BLaER1 treated with 17β-estradiol and CSF1 and Interleukin-3, amounts not matched to agents 10 nM and 100 nM (cell line): ENCODE data around the gene PRKCB.
"Not testable (repeated sequence)": the region's sequence is repeated elsewhere in the genome, so short reads cannot be mapped to it uniquely, and the experiment has no call there.

ENCODE experiments used
- H3K27ac ChIP-seq, 11 experiments: shearing (Covaris generic); formaldehyde crosslinking; 2 replicates each; pipeline ENCODE4 v1.8.1; 2022
- H3K27me3 ChIP-seq, 11 experiments: shearing (Covaris generic); formaldehyde crosslinking; 2 replicates each; pipeline ENCODE4 v1.8.1; 2022
- H3K36me3 ChIP-seq, 11 experiments: shearing (Covaris generic); formaldehyde crosslinking; 2 replicates each; pipeline ENCODE4 v1.8.1; 2022
- H3K4me1 ChIP-seq, 10 experiments: shearing (Covaris generic); formaldehyde crosslinking; 2 replicates each; pipeline ENCODE4 v1.8.1; 2022
- H3K4me2 ChIP-seq, 11 experiments: shearing (Covaris generic); formaldehyde crosslinking; 2 replicates each; pipeline ENCODE4 v1.8.1; 2022
- H3K4me3 ChIP-seq, 10 experiments: shearing (Covaris generic); formaldehyde crosslinking; 2 replicates each; pipeline ENCODE4 v1.8.1; 2022
- H3K9ac ChIP-seq, 11 experiments: shearing (Covaris generic); formaldehyde crosslinking; 2 replicates each; pipeline ENCODE4 v1.8.1; 2022
- H3K9me3 ChIP-seq, 11 experiments: shearing (Covaris generic); formaldehyde crosslinking; replicated peaks in 1 of 11; 2 replicates each; pipeline ENCODE4 v1.8.1; 2022
- H4K20me1 ChIP-seq, 11 experiments: shearing (Covaris generic); formaldehyde crosslinking; 2 replicates each; pipeline ENCODE4 v1.8.1; 2022
- Cebpa-rat ChIP-seq, 11 experiments: shearing (Covaris generic); IDR thresholded peaks; 2 replicates each; pipeline ENCODE4 v1.8.1; 2022

Gene PRKCB

GRCh38 chr16:23920899-23921298 is 85.1 kb downstream of the PRKCB start:
- no peak overlapping the region for H3K9ac ChIP-seq
- peaks cover 0 to 74% (median 0%) of the 10 kb centered on the region in 11 experiments; a peak in 5 of 22 replicates for H4K20me1 ChIP-seq
- no peak overlapping the region for H3K4me3 ChIP-seq
- H3K4me2 ChIP-seq, result peak overlapping the region in 2 of 11 experiments; percentile 14 to 19; a peak in 2 of 22 replicates
- peaks cover 18 to 43% (median 24%) of the 10 kb centered on the region in 10 experiments; a peak in 19 of 20 replicates for H3K4me1 ChIP-seq
- peaks cover 0 to 41% (median 9%) of the 10 kb centered on the region in 11 experiments; a peak in 11 of 22 replicates for H3K9me3 ChIP-seq
- no peak overlapping the region for H3K27ac ChIP-seq
- peaks cover 0 to 47% (median 0%) of the 10 kb centered on the region in 11 experiments; a peak in 9 of 22 replicates for H3K36me3 ChIP-seq
- TF ChIP-seq Cebpa-rat (IDR thresholded peaks at IDR 0.05), result no peak
- H3K27me3 ChIP-seq, result no peaks in the 10 kb centered on the region

GRCh38 chr16:23922406-23922805 is 86.6 kb downstream of the PRKCB start:
- H3K9me3 ChIP-seq, result peaks cover 0 to 42% (median 9%) of the 10 kb centered on the region in 11 experiments; a peak in 11 of 22 replicates

DNA sequence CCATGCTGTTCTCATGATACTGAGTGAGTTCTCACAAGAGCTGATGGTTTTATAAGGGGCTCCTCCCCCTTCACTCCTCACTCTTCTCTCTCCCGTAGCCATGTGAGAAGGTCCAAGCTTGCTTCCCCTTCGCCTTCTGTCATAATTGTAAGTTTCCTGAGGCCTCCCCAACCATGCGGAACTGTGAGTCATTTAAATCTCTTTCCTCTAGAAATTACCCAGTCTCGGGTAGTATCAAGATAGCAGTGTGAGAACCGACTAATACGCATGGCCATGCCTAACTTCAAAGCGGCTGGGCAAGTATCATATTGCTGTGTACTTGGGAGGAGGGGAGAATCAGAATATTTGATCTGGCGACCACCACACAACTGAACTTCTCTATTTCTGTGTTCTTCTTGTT is 88.3 kb downstream of the PRKCB start:
- Histone ChIP-seq H3K27ac (peak overlapping the region in 4 of 11 experiments; percentile 35 to 46 (median 40); a peak in 6 of 22 replicates), H3K4me2 (peak overlapping the region; percentile 12 to 73 (median 51); a peak in 20 of 22 replicates)

More at GRCh38 chr16:23922406-23922805, 86.6 kb downstream of the PRKCB start:
- Histone ChIP-seq H3K4me1 (peaks cover 7 to 49% (median 14%) of the 10 kb centered on the region in 10 experiments; a peak in 19 of 20 replicates), H3K9ac (no peak overlapping the region), H3K27ac (no peak overlapping the region), H3K36me3 (peaks cover 0 to 36% (median 0%) of the 10 kb centered on the region in 11 experiments; a peak in 9 of 22 replicates), H4K20me1 (peaks cover 0 to 71% (median 0%) of the 10 kb centered on the region in 11 experiments; a peak in 8 of 22 replicates), H3K4me2 (no peak overlapping the region), H3K4me3 (no peak overlapping the region), H3K27me3 (no peaks in the 10 kb centered on the region)
- no peak for TF ChIP-seq Cebpa-rat (IDR thresholded peaks at IDR 0.05)

DNA sequence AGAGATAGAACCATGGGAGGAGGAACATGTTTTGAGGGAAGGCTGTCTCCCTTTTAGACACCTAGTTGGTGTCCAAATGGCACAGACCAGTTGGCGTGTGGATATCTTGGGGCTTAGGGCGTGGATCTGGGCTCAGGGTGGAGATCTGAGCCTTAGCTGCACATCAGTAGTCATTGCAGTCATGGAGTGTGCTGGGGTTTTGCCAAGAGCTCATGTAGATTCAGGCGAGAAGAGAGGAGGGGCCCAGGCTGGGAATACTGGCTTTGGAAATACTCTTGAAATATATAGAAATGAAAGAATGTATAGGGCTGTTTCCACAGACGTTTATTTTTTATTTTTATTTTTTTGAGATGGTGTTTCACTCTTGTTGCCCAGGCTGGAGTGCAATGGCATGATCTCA is 92.0 kb downstream of the PRKCB start:
- Histone ChIP-seq H3K27me3 (no peaks in the 10 kb centered on the region), H4K20me1 (peaks cover 0 to 79% (median 16%) of the 10 kb centered on the region in 11 experiments; a peak in 13 of 22 replicates), H3K4me2 (peak overlapping the region in 1 of 11 experiments; percentile 20; a peak in 1 of 22 replicates), H3K4me1 (peaks cover 6 to 34% (median 15%) of the 10 kb centered on the region in 10 experiments; a peak in 19 of 20 replicates), H3K9ac (no peak overlapping the region), H3K36me3 (peaks cover 0 to 57% (median 0%) of the 10 kb centered on the region in 11 experiments; a peak in 9 of 22 replicates), H3K9me3 (peaks cover 0 to 26% (median 9%) of the 10 kb centered on the region in 11 experiments; a peak in 9 of 22 replicates), H3K27ac (no peak overlapping the region), H3K4me3 (no peak overlapping the region)
- no peak for TF ChIP-seq Cebpa-rat (IDR thresholded peaks at IDR 0.05)

More for the DNA sequence above, 88.3 kb downstream of the PRKCB start:
- Histone ChIP-seq H4K20me1 (peaks cover 0 to 79% (median 5%) of the 10 kb centered on the region in 11 experiments; a peak in 8 of 22 replicates), H3K9me3 (peaks cover 0 to 29% (median 9%) of the 10 kb centered on the region in 11 experiments; a peak in 9 of 22 replicates), H3K4me1 (peaks cover 6 to 50% (median 14%) of the 10 kb centered on the region in 10 experiments; a peak in 19 of 20 replicates), H3K9ac (no peak overlapping the region), H3K27me3 (no peaks in the 10 kb centered on the region), H3K36me3 (peaks cover 0 to 28% (median 0%) of the 10 kb centered on the region in 11 experiments; a peak in 9 of 22 replicates), H3K4me3 (no peak overlapping the region; a peak in 1 of 20 replicates)
- TF ChIP-seq Cebpa-rat (IDR thresholded peaks at IDR 0.05), result no peak

GRCh38 chr16:23929237-23929636 is 93.5 kb downstream of the PRKCB start:
- Histone ChIP-seq H3K9me3 (peaks cover 0 to 23% (median 6%) of the 10 kb centered on the region in 11 experiments; a peak in 4 of 22 replicates), H3K27ac (no peak overlapping the region), H4K20me1 (peaks cover 0 to 93% (median 16%) of the 10 kb centered on the region in 11 experiments; a peak in 13 of 22 replicates), H3K9ac (no peak overlapping the region), H3K4me2 (no peak overlapping the region), H3K4me3 (no peak overlapping the region), H3K36me3 (peaks cover 0 to 60% (median 0%) of the 10 kb centered on the region in 11 experiments; a peak in 9 of 22 replicates), H3K4me1 (peaks cover under 1 to 21% (median 5%) of the 10 kb centered on the region in 10 experiments; a peak in 18 of 20 replicates), H3K27me3 (no peaks in the 10 kb centered on the region)
- TF ChIP-seq Cebpa-rat (IDR thresholded peaks at IDR 0.05), result no peak

- H3K4me1 ChIP-seq, result peaks cover 0 to 20% (median under 1%) of the 10 kb centered on the region in 10 experiments; a peak in 8 of 20 replicates
- TF ChIP-seq Cebpa-rat (IDR thresholded peaks at IDR 0.05), result no peak
- peaks cover 0 to 59% (median 0%) of the 10 kb centered on the region in 11 experiments; a peak in 9 of 22 replicates for H3K36me3 ChIP-seq
- peaks cover 0 to 96% (median 16%) of the 10 kb centered on the region in 11 experiments; a peak in 13 of 22 replicates for H4K20me1 ChIP-seq
- no peak overlapping the region for H3K4me3 ChIP-seq
- H3K27me3 ChIP-seq, result no peaks in the 10 kb centered on the region
- H3K9me3 ChIP-seq, result peaks cover 0 to 22% (median 5%) of the 10 kb centered on the region in 11 experiments; a peak in 4 of 22 replicates
- no peak overlapping the region for H3K9ac ChIP-seq
- H3K4me2 ChIP-seq, result no peak overlapping the region
- no peak overlapping the region for H3K27ac ChIP-seq
Measured at GRCh38 chr16:23929856-23930255, 94.1 kb downstream of the PRKCB start.

GRCh38 chr16:23930791-23931190 is 95.0 kb downstream of the PRKCB start:
- Histone ChIP-seq H3K9ac (no peak overlapping the region), H3K27me3 (no peaks in the 10 kb centered on the region), H3K4me2 (no peak overlapping the region), H3K9me3 (0 out of 22 replicates have a peak, but pooled peaks cover 0 to 12% (median 0%) of the 10 kb centered on the region in 11 experiments), H3K36me3 (peaks cover 0 to 59% (median 0%) of the 10 kb centered on the region in 11 experiments; a peak in 6 of 22 replicates), H3K4me1 (peaks cover 0 to 24% (median 0%) of the 10 kb centered on the region in 10 experiments; a peak in 6 of 20 replicates), H3K4me3 (no peak overlapping the region), H4K20me1 (peaks cover 0 to 96% (median 18%) of the 10 kb centered on the region in 11 experiments; a peak in 13 of 22 replicates), H3K27ac (no peak overlapping the region)
- no peak for TF ChIP-seq Cebpa-rat (IDR thresholded peaks at IDR 0.05)

GRCh38 chr16:23931199-23931598 is 95.4 kb downstream of the PRKCB start:
- no peak overlapping the region for H3K9ac ChIP-seq
- peaks cover 0 to 96% (median 21%) of the 10 kb centered on the region in 11 experiments; a peak in 13 of 22 replicates for H4K20me1 ChIP-seq
- no peak overlapping the region for H3K27ac ChIP-seq
- H3K9me3 ChIP-seq, result 0 out of 22 replicates have a peak, but pooled peaks cover 0 to 9% (median 0%) of the 10 kb centered on the region in 11 experiments
- H3K4me3 ChIP-seq, result no peak overlapping the region
- H3K36me3 ChIP-seq, result peaks cover 0 to 55% (median 0%) of the 10 kb centered on the region in 11 experiments; a peak in 4 of 22 replicates
- no peaks in the 10 kb centered on the region for H3K27me3 ChIP-seq
- TF ChIP-seq Cebpa-rat (IDR thresholded peaks at IDR 0.05), result no peak
- H3K4me2 ChIP-seq, result no peak overlapping the region
- peaks cover 0 to 29% (median 0%) of the 10 kb centered on the region in 10 experiments; a peak in 6 of 20 replicates for H3K4me1 ChIP-seq

DNA sequence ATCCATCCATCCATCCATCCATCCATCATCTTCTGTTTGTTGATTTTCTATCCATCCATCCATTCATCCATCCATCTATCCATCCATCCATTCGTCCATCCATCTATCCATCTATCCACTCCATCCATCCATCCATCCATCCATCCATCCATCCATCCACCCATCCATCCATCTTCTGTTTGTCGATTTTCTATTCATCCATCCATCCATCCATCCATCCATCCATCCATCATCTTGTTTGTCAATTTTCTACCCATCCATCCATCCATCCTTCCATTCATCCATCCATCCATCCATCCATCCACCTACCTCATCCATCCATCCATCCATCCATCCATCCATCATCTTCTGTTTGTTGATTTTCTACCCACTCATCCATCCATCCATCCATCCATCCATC is 97.9 kb downstream of the PRKCB start:
- H3K9me3 ChIP-seq, H3K4me2 ChIP-seq, H3K27me3 ChIP-seq, H3K4me3 ChIP-seq, H3K9ac ChIP-seq, H3K27ac ChIP-seq: not testable (repeated sequence)
- peaks cover 0 to 62% (median 0%) of the 10 kb centered on the region in 11 experiments; a peak in 3 of 22 replicates for H3K36me3 ChIP-seq
- H3K4me1 ChIP-seq, result peaks cover 0 to 43% (median 0%) of the 10 kb centered on the region in 10 experiments; a peak in 8 of 20 replicates
- H4K20me1 ChIP-seq, result peaks cover 0 to 100% (median 21%) of the 10 kb centered on the region in 11 experiments; a peak in 13 of 22 replicates
